Uterus (tissue), 4 donors: ENCODE results near the gene C5. TPM values are rescaled to one million over a fixed set of nuclear protein-coding genes. Genes with fewer than 3 reads are reported as not detected.

Experiments used
- DNase-seq, 2 donors: peaks; one replicate each; pipeline ENCODE4 v3.0.0-alpha.2; 2019 to 2020
- H3K27ac ChIP-seq, 2 donors: fragments of 200-600 bp; sonication (generic); 1 replicate in 1 of 2; 2 replicates in 1 of 2; pipeline ENCODE4 v1.5.1; 2016 to 2018
- H3K27me3 ChIP-seq, 2 donors: fragments of 200-600 bp; sonication (generic); one replicate each; pipeline ENCODE4 v1.5.1; 2018 to 2019; ENCODE audit warnings: control low read depth in 1 of 2
- H3K36me3 ChIP-seq, 2 donors: fragments of 200-600 bp; sonication (generic); one replicate each; pipeline ENCODE4 v1.5.1; 2019; ENCODE audit warnings: control low read depth in 1 of 2
- H3K4me1 ChIP-seq, 2 donors: fragments of 200-600 bp; sonication (generic); one replicate each; pipeline ENCODE4 v1.5.1; 2018 to 2019; ENCODE audit warnings: control low read depth in 1 of 2
- H3K4me3 ChIP-seq, 2 donors: fragments of 200-600 bp; sonication (generic); 1 replicate in 1 of 2; 2 replicates in 1 of 2; pipeline ENCODE4 v1.5.1; 2018 to 2019; ENCODE audit warnings: mild to moderate bottlenecking in 1 of 2
- H3K9me3 ChIP-seq, 2 donors: fragments of 200-600 bp; sonication (generic); one replicate each; pipeline ENCODE4 v1.5.1; 2019; ENCODE audit warnings: control low read depth in 1 of 2
- CTCF ChIP-seq, 4 experiments: fragments of 200-600 bp in 2 of 4; fragments of 450-650 bp in 2 of 4; sonication (generic) in 2 of 4; IDR thresholded peaks; one replicate each; pipeline ENCODE4 v1.5.1; 2016 to 2019; ENCODE audit warnings: antibody characterized with exemption in 4 of 4, mild to moderate bottlenecking in 2 of 4, moderate library complexity in 1 of 4
- POLR2A ChIP-seq, 2 donors: fragments of 450-650 bp; IDR thresholded peaks; one replicate each; pipeline ENCODE4 v1.6.1; 2016; ENCODE audit warnings: antibody characterized with exemption in 2 of 2, mild to moderate bottlenecking in 1 of 2, moderate library complexity in 1 of 2
- intact Hi-C: fragments of 100-400 bp; cut with DNase I; formaldehyde crosslinking; loops from one replicate; pipeline ENCODE4 v1.15.1; 2023; ENCODE audit warnings: low total_unique reads
- total RNA-seq, 4 donors: library from RNA; depleted of rRNA in 3 of 4; stranded (reverse); fragments of >200 nt in 3 of 4; gene quantifications; one replicate each; pipeline versions ENCODE4 v1.1.0 to v1.2.4, GENCODE V29; 2014 to 2023
- donor health status: DM: yes; HTN: yes; CAD: no.

C5 gene
- total RNA-seq, 4 donors from 2014 or later, result 2.1 to 37.1 (median 10.3) TPM

GRCh38 chr9:120951960-120952618 lies 98.0 kb downstream of the C5 start:
- no peak for DNase-seq
- H3K9me3 ChIP-seq, result no peaks in the 10 kb centered on the region
- H3K27ac ChIP-seq, result no peak overlapping the region
- intact Hi-C loops, result no loop called here
- no peaks in the 10 kb centered on the region for H3K4me1 ChIP-seq
- TF ChIP-seq POLR2A (IDR thresholded peaks at IDR 0.05) (no peak), CTCF (IDR thresholded peaks at IDR 0.05) (no peak)
- H3K36me3 ChIP-seq, result no peaks in the 10 kb centered on the region
- no peak overlapping the region for H3K4me3 ChIP-seq
- H3K27me3 ChIP-seq, result no peaks in the 10 kb centered on the region

- no peaks in the 10 kb centered on the region for H3K27me3 ChIP-seq
- TF ChIP-seq CTCF (IDR thresholded peaks at IDR 0.05) (no peak), POLR2A (IDR thresholded peaks at IDR 0.05) (no peak)
- no peaks in the 10 kb centered on the region for H3K9me3 ChIP-seq
- peak overlapping the region in 1 of 2 donors; percentile 19 for H3K27ac ChIP-seq
- no peak for DNase-seq
- no peaks in the 10 kb centered on the region for H3K4me1 ChIP-seq
- intact Hi-C loops, result no loop called here
- no peak overlapping the region for H3K4me3 ChIP-seq
- H3K36me3 ChIP-seq, result no peaks in the 10 kb centered on the region
Observed at GRCh38 chr9:120950421-120951388, 99.4 kb downstream of the C5 start.

- no peaks in the 10 kb centered on the region for H3K4me1 ChIP-seq
- H3K27me3 ChIP-seq, result no peaks in the 10 kb centered on the region
- no peak overlapping the region for H3K4me3 ChIP-seq
- no peak for DNase-seq
- H3K36me3 ChIP-seq, result no peaks in the 10 kb centered on the region
- no peak overlapping the region for H3K27ac ChIP-seq
- no peaks in the 10 kb centered on the region for H3K9me3 ChIP-seq
- intact Hi-C loops, result no loop called here
- TF ChIP-seq CTCF (IDR thresholded peaks at IDR 0.05) (no peak), POLR2A (IDR thresholded peaks at IDR 0.05) (no peak)
Observed at GRCh38 chr9:120949290-120949689, 100.8 kb downstream of the C5 start.

GRCh38 chr9:120948824-120949223 lies 101.3 kb downstream of the C5 start:
- Histone ChIP-seq H3K9me3 (no peaks in the 10 kb centered on the region), H3K4me3 (no peak overlapping the region), H3K4me1 (no peaks in the 10 kb centered on the region), H3K36me3 (no peaks in the 10 kb centered on the region), H3K27me3 (no peaks in the 10 kb centered on the region), H3K27ac (no peak overlapping the region)
- DNase-seq, result no peak
- intact Hi-C loops, result no loop called here
- TF ChIP-seq CTCF (IDR thresholded peaks at IDR 0.05) (no peak), POLR2A (IDR thresholded peaks at IDR 0.05) (no peak)

- TF ChIP-seq CTCF (IDR thresholded peaks at IDR 0.05) (no peak), POLR2A (IDR thresholded peaks at IDR 0.05) (no peak)
- DNase-seq, result no peak
- peaks cover 0 to 6% of the 10 kb centered on the region in 2 donors for H3K4me1 ChIP-seq
- no peaks in the 10 kb centered on the region for H3K36me3 ChIP-seq
- H3K27ac ChIP-seq, result no peak overlapping the region
- H3K27me3 ChIP-seq, result no peaks in the 10 kb centered on the region
- H3K4me3 ChIP-seq, result no peak overlapping the region
- intact Hi-C loops, result no loop called here
- H3K9me3 ChIP-seq, result no peaks in the 10 kb centered on the region
Observed at GRCh38 chr9:120947222-120947621, 102.9 kb downstream of the C5 start.
